Measurements from ENCODE around the gene RASGRP4.
A peak's percentile ranks its signal among the peaks of the same experiment; 100 is the strongest.
"Not testable (repeated sequence)": the region's sequence is repeated elsewhere in the genome, so short reads cannot be mapped to it uniquely, and the experiment has no call there.

Gene RASGRP4, protein sequence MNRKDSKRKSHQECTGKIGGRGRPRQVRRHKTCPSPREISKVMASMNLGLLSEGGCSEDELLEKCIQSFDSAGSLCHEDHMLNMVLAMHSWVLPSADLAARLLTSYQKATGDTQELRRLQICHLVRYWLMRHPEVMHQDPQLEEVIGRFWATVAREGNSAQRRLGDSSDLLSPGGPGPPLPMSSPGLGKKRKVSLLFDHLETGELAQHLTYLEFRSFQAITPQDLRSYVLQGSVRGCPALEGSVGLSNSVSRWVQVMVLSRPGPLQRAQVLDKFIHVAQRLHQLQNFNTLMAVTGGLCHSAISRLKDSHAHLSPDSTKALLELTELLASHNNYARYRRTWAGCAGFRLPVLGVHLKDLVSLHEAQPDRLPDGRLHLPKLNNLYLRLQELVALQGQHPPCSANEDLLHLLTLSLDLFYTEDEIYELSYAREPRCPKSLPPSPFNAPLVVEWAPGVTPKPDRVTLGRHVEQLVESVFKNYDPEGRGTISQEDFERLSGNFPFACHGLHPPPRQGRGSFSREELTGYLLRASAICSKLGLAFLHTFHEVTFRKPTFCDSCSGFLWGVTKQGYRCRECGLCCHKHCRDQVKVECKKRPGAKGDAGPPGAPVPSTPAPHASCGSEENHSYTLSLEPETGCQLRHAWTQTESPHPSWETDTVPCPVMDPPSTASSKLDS

DNA sequence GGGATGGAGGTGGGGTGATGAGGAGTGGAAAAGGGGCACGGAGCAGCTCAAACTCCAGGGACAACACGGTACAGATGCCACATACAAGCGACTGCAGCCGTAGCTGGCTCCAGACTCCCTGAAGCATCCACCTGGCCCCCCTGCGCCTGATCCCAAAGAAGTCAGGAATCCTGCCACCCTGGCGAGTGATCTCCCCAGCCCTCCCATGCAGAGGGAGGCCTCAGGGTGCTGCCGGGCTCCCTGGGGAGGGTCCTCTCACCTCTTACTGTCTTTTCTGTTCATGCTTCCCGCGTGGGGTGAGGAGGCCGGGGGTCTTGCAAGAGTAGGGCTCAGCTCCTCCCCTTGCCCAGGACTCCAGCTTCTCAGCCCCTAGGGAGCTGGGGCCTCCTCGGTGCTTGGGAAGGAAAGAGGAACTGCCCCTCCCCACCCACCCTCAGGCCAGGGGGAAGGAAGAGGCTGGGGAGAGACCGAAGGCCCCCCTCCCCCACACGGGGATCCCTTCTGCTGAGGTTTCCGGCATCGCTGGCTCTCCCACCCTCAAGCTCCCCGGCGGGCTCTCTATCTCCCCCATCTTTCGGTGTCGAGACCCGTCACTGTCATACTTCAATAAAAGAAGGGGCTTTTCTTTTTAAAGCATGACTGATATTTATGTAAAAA lies at the start of gene RASGRP4:
Gene RASGRP4, minus strand, starts transcription at position 410 of the 657 bp plus-strand sequence. Its CDS starts 128 bp downstream, at position 282.
- DNase-seq (ENCODE audit: low spot score): no peak

DNA sequence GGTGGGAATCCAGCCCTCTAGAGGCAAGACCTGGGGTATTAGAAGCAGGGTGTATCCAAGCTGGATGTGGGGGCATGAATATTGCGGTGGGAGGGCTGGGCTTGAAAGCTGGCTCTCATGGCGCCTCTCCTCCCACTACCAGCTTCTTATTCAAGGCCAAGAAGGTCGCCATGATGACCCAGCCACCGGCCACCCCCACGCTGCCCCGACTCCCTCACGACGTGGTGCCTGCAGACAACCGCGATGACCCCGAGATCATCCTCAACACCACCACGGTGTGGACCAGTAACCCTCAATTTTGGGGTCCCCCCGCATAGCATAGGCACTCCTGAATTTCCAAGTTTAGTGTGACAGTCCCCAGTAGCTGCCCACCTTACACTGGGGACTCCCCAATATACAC lies 49.2 kb upstream of the RASGRP4 start:
- no peak for DNase-seq (ENCODE audit: low spot score)

DNA sequence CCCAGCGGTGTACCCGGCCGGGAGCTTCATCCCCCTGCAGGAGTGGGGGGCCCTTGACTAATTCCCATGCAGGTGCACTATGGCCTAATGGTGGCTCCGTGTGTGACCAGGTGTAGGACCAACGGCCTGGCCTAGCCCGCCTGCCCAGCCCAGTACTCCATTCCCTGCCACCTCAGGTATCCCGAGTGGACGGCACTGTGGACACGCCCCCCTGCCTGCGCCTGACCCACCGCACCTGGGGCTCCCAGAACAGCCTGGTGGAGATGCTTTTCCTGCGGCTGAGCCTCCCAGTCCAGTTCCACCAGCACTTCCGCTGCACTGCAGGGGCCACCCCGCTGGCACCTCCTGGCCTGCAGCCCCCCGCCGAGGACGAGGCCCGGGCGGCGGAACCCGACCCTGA lies 47.2 kb upstream of the RASGRP4 start:
- no peak for DNase-seq (ENCODE audit: low spot score)

DNA sequence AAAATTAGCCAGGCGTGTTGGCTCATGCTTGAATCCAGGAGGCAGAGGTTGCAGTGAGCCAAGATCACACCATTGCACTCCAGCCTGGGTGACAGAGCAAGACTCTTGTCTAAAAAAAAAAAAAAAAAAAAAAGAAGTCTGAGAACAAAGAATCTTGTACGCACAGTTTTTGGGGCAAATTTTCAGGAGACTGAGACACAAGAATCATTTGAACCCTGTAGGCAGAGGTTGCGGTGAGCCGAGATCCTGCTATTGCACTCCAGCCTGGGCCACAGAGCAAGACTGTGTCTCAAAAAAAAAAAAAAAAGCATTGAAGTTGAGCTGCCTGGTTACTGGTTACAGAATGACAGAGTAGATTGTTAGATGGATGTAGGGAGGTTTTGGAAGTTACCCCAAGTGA lies 46.7 kb upstream of the RASGRP4 start:
- DNase-seq (ENCODE audit: low spot score): not testable (repeated sequence)

DNA sequence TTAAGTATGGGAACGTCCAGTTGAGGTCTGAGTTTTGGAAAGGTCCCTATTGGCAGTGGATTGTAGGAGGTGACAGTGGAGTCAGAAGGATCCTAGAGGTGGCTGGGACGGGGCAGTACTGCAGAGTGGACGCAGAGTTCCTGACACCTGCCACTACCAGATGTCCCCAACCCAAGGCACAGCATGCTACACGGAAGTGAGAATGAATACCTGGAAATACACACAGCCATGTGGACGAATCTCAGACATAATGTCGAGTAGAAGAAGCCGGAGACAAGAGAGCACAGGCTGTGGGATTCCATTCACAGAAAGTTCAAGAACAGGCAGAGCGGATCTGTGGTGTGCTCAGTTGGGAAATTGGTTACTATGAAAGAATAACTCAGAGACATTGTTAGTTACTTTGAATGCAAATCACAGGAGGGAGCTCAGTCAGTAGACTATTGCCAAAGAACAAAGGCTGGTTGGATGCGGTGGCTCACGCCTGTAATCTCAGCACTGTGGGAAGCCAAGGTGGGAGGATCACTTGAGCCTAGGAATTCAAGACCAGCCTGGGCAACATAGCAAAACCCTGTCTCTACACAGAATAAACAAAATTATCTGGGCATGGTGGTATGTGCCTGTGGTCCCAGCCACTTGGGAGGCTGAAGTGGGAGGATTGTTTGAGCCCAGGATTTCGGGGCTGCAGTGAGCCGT lies 44.9 kb upstream of the RASGRP4 start:
- peak; percentile 56 for DNase-seq (ENCODE audit: low spot score)

DNA sequence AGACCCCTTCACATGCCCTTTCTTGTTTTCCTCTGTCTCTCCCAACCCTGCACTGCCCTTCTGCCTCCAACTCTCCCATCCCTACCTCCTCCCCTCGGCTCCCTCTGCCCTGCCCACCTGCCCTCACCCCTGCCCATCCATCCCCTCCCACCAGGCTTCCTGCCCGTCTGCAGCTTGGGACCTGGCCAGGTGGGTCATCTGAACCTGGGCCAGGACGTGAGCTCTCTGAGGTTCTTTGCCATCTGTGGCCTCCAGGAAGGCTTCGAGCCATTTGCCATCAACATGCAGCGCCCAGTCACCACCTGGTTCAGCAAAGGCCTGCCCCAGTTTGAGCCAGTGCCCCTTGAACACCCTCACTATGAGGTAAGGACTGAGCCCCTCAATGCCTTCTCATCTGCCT lies 43.1 kb upstream of the RASGRP4 start:
- peak; percentile 23 for DNase-seq (ENCODE audit: low spot score)

DNA sequence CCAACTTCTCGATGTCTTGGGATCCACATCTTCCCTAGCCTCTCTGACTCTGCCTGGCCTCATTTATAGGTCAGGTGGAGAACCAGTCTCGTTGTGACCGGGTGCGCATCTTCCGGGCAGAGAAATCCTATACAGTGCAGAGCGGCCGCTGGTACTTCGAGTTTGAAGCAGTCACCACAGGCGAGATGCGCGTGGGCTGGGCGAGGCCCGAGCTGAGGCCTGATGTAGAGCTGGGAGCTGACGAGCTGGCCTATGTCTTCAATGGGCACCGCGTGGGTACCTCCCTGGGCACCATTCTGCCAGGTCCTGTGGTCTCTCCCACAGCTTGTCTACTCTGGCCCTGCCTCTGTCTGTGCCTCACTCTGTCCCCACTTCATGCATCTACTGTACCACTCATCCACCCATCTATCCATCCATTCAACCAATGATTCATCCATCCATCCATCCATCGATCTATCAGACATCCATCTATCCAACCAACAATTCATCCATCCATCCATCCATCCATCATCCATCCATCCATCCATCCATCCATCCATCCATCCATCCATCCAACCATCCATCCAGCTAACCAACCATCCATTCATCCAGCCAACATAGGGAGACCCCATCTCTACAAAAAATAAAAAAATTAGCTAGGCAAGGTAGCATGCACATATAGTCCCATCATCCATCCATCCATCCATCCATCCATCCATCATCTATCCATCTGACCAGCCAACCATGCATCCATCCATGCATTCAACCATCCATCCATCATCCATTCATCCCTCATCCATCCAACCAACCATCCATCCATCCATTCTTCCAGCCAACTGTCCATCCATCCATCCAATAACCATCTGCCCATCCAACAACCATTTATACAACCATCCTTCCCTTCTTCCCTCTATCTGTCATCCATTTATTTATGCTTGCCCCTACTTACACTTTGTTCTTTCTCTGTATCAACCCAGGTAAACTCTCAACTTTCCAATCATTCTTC lies 41.8 kb upstream of the RASGRP4 start:
- no peak for DNase-seq (ENCODE audit: low spot score)

DNA sequence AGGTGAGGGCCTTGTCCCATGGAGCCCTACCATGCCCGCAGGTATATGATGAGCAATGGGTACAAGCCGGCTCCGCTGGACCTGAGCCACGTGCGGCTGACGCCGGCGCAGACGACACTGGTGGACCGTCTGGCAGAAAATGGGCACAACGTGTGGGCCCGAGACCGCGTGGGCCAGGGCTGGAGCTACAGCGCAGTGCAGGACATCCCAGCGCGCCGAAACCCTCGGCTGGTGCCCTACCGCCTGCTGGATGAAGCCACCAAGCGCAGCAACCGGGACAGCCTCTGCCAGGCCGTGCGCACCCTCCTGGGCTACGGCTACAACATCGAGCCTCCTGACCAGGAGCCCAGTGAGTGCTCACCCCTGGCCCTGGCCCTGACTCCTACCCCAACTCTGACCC lies 40.0 kb upstream of the RASGRP4 start:
- DNase-seq (ENCODE audit: low spot score): no peak

DNA sequence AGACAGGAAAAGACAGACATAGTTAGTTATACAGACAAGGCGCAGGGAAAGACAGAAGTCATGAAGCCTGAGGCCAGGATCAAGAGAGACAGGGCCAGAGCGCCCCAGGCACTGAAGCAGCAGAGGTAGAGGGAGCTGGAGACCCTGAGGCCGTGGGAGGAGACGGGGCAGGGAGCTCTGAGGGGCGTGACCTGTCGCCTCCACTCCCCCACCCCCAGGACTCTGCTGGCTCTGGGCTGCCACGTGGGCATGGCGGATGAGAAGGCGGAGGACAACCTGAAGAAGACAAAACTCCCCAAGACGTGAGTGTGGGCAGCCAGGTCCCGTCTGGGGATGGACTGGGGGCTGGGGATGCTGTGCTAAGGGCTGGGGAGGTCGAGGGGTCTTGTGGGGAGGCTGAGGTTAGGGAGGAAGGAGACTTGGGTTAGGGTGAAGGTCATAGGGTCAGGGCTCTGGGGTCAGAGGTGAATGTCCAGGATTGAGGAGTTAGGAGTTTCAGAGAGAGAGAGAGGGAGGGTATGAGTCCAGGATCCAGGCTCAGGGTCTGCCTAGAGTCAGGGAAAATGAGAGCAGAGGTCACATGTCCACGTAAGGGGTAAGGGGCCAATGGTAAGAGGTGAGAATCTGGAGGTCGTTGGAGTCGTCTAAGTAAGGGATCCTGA lies 38.5 kb upstream of the RASGRP4 start:
- no peak for DNase-seq (ENCODE audit: low spot score)

DNA sequence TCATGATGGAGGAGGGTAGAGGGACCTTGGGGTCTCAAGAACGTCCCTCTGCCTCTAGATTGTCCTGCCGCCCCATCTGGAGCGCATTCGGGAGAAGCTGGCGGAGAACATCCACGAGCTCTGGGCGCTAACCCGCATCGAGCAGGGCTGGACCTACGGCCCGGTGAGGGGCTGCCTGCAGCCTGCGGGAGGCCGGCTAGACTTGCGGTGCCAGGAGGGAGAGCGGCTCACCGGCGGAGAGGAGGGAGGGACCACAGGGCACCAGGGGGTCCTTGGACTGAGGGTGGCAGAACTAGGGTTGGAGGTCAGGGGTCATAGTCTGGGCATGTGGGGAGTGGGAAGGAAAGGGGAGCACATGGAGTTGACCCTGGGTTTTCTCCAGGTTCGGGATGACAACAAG lies 37.3 kb upstream of the RASGRP4 start:
- no peak for DNase-seq (ENCODE audit: low spot score)

DNA sequence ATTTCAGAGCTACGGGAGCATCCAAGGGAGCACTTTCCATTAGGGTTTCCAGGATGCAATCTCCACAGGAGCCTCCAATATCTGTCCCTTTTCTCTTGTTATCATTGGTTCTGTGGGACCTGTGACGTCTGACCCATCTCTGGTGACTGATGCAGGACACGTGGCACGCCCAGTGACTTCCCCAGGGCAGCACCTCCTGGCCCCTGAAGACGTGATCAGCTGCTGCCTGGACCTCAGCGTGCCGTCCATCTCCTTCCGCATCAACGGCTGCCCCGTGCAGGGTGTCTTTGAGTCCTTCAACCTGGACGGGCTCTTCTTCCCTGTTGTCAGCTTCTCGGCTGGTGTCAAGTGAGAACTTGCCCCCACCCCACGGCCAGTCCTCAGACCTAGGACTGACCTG lies 33.0 kb upstream of the RASGRP4 start:
- no peak for DNase-seq (ENCODE audit: low spot score)

DNA sequence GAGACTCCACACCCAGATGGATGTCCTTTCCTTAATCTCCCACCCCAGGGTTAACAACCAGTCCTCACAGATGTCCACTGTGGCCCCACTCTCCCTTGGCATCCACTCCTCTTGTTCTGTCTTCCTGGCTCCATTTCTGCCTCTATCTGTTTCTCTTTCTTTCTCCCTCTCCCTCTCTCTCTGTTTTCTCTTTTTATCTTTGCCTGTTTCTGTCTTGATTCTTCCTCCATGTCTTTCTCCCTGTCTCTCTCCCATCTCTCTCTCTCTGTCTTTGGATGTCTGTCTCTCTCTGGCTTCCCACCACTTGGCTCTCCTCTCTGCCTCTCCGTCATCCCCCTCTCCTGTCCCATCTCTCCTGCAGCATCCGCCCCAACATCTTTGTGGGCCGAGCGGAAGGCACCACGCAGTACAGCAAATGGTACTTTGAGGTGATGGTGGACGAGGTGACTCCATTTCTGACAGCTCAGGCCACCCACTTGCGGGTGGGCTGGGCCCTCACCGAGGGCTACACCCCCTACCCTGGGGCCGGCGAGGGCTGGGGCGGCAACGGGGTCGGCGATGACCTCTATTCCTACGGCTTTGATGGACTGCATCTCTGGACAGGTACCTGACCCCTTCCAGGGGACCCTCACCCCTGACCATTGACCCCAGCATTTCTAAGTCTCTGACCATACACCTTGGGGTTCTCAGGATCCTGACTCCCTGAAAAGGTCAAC lies 31.8 kb upstream of the RASGRP4 start:
- no peak for DNase-seq (ENCODE audit: low spot score)

DNA sequence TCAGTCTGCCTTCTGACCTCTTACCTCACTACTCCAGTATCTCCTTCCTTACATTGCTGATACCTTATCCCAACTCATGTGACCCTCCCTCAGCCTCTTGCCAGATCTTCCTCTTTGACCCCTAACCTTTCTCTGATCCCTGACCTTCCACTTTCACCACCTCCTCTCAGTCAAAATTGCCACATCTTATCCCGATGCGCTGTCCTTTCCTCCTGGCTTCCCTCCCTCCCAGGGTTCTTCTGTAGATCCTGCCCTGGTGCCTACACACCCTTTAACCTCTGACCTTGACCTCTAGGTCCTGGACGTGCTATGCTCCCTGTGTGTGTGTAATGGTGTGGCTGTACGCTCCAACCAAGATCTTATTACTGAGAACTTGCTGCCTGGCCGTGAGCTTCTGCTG lies 31.2 kb upstream of the RASGRP4 start:
- no peak for DNase-seq (ENCODE audit: low spot score)

DNA sequence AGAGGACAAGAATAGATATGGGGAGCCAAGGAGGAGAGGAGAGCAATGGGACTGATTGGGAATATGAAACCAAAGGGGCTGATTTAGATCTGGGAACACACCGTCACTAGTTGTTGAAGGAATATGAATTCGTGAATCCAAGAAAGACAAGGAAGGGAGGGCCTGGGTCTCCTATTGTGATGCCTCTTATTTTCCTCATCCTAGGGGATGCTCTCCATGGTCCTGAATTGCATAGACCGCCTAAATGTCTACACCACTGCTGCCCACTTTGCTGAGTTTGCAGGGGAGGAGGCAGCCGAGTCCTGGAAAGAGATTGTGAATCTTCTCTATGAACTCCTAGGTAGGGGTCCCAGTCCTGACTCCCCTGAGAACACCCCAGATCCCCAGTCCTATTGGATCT lies 29.0 kb upstream of the RASGRP4 start:
- no peak for DNase-seq (ENCODE audit: low spot score)

DNA sequence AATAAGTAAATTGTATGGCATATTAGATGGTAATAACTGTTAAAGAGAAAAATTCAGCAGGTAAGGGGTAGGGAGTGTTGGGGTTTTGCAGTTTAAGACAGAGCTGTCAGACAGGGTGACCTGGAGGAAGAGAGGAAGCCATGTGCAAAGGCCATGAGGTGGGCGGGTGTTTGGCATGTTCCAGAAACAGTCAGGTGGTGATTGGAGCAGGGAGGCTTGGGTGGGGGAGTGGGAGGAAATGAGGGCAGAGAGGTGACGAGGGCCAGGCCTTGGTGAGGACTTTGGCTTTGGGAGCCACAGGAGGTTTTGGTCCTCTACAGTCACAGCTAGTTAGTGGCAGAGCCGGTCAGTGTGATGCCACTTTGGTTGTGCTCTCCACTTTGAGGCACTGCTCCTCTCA lies 27.6 kb upstream of the RASGRP4 start:
- no peak for DNase-seq (ENCODE audit: low spot score)

DNA sequence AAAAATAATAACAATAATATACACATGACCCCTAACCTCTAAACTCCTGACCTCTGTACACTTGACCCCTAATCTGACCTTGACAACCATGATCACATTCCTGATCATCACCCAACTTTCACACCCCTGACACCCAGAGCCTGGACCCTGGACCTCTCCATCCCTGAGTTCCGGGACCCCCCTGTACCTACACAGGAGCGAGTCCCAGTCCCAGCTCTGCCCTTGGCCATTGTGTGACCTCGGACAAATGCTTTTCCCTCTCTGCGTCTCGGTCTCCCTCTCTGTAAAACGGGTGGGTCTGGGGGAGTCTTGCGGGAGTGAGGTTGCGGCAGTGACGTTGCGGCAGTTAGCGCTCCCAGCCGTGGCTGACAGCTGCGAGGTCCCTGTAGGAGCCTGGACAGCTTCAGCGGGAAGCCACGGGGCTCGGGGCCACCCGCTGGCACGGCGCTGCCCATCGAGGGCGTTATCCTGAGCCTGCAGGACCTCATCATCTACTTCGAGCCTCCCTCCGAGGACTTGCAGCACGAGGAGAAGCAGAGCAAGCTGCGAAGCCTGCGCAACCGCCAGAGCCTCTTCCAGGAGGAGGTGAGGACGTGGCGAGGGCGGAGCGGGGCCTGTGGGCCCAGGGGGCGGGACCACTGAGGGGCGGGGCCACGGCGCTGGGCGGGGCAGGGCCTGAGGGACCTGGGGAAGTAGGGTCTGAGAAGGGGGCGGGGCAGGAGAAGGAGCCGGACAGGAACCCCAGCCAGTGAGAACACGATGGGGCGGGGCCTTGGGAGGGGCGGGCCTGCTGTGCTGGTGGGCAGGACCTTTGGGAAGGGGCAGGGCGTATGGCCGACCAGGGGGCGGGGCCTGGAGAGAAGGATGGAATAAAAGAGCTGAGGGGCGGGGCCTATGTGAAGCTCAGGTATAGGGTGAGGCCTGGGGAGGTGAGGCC lies 26.7 kb upstream of the RASGRP4 start:
- DNase-seq (ENCODE audit: low spot score): no peak

DNA sequence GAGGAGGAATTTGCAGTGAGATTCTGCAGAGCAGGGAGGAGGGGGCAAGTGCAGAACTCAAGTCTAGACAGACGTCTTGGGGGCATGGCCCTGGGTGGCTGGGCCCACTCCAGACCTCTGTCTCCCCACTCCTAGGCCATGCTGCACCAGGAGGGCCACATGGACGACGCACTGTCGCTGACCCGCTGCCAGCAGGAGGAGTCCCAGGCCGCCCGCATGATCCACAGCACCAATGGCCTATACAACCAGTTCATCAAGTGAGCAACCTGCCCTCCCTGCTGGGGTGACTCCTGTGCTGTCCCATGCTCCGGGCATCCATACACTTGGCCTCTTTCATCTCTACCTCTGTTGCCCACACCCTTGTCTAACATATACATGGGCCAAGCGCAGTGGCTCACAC lies 25.6 kb upstream of the RASGRP4 start:
- DNase-seq (ENCODE audit: low spot score): no peak

DNA sequence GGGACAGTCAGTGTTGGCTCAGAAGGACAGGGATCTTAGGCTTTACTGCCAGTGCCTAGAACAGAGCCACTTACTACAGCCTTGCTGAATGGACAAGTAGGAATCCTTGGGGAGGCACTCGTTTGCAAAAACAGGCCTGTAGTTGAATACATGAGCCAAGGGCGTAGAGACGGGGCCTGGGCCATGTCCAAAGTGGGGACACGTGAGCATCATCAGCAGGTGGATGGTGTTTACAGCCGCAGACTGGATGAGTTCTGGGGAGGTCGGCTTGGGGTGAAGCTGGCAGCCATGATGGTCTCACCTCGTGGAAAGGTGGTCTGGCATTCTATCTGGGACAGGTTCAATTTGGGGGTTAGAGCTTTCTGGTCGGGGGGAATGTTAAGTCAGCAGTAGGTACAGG lies 25.0 kb upstream of the RASGRP4 start:
- DNase-seq (ENCODE audit: low spot score): no peak

DNA sequence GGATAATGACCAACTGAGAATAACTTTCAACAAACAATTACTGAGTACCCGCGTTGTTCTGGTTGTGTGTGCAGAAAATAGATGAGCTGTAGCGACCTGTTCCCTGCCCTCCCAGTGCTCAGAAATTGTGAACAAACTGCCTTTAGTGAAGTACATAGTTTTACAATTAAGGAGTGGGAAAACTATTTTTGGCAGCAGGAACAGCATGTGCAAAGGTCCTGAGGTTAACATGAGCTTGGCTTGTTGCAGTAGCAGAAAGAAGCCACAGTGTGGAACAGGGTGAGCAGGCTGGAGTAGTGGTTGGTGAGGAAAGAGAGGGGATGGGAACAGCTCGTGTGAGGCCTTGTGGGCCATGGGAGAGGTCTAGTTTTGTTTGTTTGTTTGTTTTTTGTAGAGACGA lies 23.5 kb upstream of the RASGRP4 start:
- no peak for DNase-seq (ENCODE audit: low spot score)

All from cerebellar cortex (tissue), 1 donor.